Neural progenitor cell (in vitro differentiated cells): ENCODE measurements around the gene RELL1.

Experiments
- EZH2phosphoT487 ChIP-seq: fragments of 200-600 bp; sonication (generic); IDR thresholded peaks from 2 replicates; pipeline ENCODE4 v1.6.1; 2017; ENCODE audit warnings: antibody characterized with exemption
- TF ChIP-seq, protein P1 (sequence below): fragments of 200-600 bp; sonication (generic); IDR thresholded peaks from 2 replicates; pipeline ENCODE4 v1.5.1; 2017; ENCODE audit warnings: antibody characterized with exemption, mild to moderate bottlenecking

GRCh38 chr4:37665333-37666320, 20.5 kb downstream of the RELL1 start:
- TF ChIP-seq, protein P1, sequence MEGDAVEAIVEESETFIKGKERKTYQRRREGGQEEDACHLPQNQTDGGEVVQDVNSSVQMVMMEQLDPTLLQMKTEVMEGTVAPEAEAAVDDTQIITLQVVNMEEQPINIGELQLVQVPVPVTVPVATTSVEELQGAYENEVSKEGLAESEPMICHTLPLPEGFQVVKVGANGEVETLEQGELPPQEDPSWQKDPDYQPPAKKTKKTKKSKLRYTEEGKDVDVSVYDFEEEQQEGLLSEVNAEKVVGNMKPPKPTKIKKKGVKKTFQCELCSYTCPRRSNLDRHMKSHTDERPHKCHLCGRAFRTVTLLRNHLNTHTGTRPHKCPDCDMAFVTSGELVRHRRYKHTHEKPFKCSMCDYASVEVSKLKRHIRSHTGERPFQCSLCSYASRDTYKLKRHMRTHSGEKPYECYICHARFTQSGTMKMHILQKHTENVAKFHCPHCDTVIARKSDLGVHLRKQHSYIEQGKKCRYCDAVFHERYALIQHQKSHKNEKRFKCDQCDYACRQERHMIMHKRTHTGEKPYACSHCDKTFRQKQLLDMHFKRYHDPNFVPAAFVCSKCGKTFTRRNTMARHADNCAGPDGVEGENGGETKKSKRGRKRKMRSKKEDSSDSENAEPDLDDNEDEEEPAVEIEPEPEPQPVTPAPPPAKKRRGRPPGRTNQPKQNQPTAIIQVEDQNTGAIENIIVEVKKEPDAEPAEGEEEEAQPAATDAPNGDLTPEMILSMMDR: no peak
- no peak for TF ChIP-seq EZH2phosphoT487
